Measurements from ENCODE around the gene WNT11. TPM values are rescaled to one million over a fixed set of nuclear protein-coding genes. Genes with fewer than 3 reads are reported as not detected.

The WNT11 gene
- total and polyA plus RNA-seq, 9 donors = 10.1 to 24.8 (median 14.1) TPM

DNA sequence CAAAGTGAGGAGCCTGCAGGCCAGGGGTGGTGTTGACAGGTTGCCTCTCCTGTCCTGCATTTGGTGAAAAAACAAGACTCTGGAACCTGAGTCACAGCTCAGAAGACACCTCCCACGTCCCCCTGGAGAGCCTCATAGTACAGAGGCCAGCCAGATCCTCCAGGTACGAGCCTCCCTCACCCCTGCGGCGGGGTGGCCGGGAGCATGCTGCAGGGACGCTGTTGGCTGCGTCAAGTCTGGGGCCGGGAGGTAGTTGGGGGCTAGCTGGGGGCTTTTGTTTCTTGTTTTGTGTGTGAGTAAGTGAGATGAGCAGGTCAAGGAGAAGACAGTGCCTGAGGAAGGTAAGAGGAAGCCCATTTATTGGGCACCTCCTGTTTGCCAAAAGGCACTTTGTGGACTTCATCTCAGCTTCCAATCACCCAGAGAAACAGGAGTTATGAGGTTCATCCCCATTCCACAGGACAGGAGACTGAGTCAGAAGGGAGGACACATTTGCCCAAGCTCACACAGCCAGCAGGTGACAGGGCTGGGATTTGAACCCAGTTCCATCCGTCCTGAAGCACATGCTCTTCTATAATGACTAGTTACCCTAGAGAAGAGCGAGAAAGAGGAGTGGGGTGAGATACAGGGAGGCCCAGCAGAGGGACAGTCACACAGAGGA, 18.3 kb upstream of the WNT11 start:
- no peak overlapping the region for H3K4me3 ChIP-seq (ENCODE audit: low read length)

DNA sequence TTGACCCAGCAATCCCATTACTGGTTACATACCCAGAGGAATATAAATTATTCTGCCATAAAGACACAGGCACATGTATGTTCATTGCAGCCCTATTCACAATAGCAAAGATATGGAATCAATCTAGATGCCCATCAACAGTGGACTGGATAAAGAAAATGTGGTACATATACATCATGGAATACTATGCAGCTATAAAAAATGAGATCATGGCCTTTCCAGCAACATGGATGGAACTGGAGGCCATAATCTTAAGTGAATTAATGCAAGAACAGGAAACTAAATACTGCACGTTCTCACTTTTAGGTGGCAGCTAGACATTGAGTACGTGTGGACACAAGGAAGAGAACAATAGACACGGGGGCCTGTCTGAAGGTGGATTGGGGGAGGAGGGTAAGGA, 15.1 kb upstream of the WNT11 start:
- H3K4me3 ChIP-seq (ENCODE audit: low read length) = no peak overlapping the region
- H3K27me3 ChIP-seq (ENCODE audit: control insufficient read depth, insufficient read depth, low read length) = peaks cover 9% of the 10 kb centered on the region
- no peaks in the 10 kb centered on the region for H3K36me3 ChIP-seq (ENCODE audit: control insufficient read depth, insufficient read depth, low read length)
- DNase-seq = no peak
- H3K4me1 ChIP-seq (ENCODE audit: control insufficient read depth, insufficient read depth, low read length) = peaks cover 14% of the 10 kb centered on the region
- WGBS (ENCODE audit: insufficient coverage) = 100% methylated on average over 1 of the region's 3 CpGs
- no peak overlapping the region for H3K27ac ChIP-seq (ENCODE audit: low read length)
- H3K9me3 ChIP-seq (replicated peaks; ENCODE audit: control insufficient read depth, low read depth, low read length) = no peaks in the 10 kb centered on the region

More for the DNA sequence above, 18.3 kb upstream of the WNT11 start:
- peaks cover 23% of the 10 kb centered on the region for H3K4me1 ChIP-seq (ENCODE audit: control insufficient read depth, insufficient read depth, low read length)
- H3K36me3 ChIP-seq (ENCODE audit: control insufficient read depth, insufficient read depth, low read length) = no peaks in the 10 kb centered on the region
- peak overlapping the region; percentile 13 for H3K27ac ChIP-seq (ENCODE audit: low read length)
- WGBS (ENCODE audit: insufficient coverage) = 71% methylated on average over 6 of the region's 10 CpGs
- H3K27me3 ChIP-seq (ENCODE audit: control insufficient read depth, insufficient read depth, low read length) = no peaks in the 10 kb centered on the region
- no peaks in the 10 kb centered on the region for H3K9me3 ChIP-seq (replicated peaks; ENCODE audit: control insufficient read depth, low read depth, low read length)
- DNase-seq = no peak

DNA sequence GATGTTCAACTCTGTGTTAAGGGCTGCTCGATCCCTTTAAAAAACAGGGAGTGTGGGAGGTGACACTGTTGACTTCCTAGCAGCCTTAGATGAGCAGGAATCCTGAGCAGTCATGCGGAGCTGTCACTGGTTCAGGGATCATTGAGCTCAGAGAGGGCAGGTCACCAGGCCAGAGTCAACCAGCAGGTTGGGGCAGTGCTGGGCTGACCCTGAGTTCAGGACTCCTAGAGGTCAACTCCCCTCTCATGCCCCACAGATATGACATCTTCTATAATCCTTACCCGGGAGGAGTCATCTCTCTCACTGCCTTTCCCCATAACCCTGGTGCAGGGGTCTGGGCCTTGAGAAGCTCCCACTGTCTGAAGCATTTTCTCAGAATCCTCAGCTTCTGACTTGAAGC, 12.9 kb upstream of the WNT11 start:
- no peak overlapping the region for H3K4me3 ChIP-seq (ENCODE audit: low read length)
- H3K36me3 ChIP-seq (ENCODE audit: control insufficient read depth, insufficient read depth, low read length) = no peaks in the 10 kb centered on the region
- H3K27me3 ChIP-seq (ENCODE audit: control insufficient read depth, insufficient read depth, low read length) = peaks cover 9% of the 10 kb centered on the region
- H3K27ac ChIP-seq (ENCODE audit: low read length) = no peak overlapping the region
- H3K9me3 ChIP-seq (replicated peaks; ENCODE audit: control insufficient read depth, low read depth, low read length) = no peaks in the 10 kb centered on the region
- no peak for DNase-seq
- WGBS (ENCODE audit: insufficient coverage) = 71% methylated on average over 3 of the region's 3 CpGs
- peaks cover 14% of the 10 kb centered on the region for H3K4me1 ChIP-seq (ENCODE audit: control insufficient read depth, insufficient read depth, low read length)

DNA sequence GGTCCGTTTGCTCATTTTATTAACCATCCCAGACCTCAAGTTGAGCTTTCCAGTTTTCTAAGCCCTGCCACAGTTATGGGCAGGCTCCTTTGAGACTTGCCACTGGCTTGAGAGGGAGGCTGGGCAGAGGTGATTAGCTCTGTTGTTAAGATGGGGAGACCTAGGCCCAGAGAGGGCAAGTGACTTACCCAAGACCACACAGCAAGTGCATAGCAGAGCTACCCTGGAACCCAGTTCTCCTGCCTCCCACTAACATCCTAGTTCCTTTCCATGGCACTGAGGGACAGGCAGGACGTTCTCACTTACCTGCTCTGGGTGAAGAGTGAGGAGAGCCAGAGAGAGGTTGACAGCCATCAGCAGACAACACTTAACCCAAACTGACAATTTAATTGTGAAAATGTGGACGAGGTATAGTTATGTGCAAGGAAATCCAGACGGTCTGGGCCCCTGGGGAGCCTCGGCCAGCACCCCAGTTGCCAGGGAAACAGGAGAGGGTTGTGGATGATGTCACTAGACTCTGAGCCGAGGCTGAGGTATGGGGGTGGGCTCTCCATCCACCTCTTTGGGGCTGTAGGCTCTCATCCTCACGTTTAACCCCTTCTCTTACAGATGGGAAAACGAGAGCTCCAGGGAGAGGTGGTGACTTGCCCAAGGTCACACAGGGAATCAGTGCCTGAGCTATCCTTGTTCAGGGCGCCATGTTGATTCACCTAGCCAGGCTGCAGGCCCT, 12.3 kb upstream of the WNT11 start:
- Histone ChIP-seq H3K9me3 (replicated peaks; ENCODE audit: control insufficient read depth, low read depth, low read length) (no peaks in the 10 kb centered on the region), H3K36me3 (ENCODE audit: control insufficient read depth, insufficient read depth, low read length) (no peaks in the 10 kb centered on the region), H3K27ac (ENCODE audit: low read length) (no peak overlapping the region), H3K4me3 (ENCODE audit: low read length) (no peak overlapping the region), H3K27me3 (ENCODE audit: control insufficient read depth, insufficient read depth, low read length) (peaks cover 9% of the 10 kb centered on the region), H3K4me1 (ENCODE audit: control insufficient read depth, insufficient read depth, low read length) (peaks cover 14% of the 10 kb centered on the region)
- 24% methylated on average over 6 of the region's 9 CpGs for WGBS (ENCODE audit: insufficient coverage)
- no peak for DNase-seq

DNA sequence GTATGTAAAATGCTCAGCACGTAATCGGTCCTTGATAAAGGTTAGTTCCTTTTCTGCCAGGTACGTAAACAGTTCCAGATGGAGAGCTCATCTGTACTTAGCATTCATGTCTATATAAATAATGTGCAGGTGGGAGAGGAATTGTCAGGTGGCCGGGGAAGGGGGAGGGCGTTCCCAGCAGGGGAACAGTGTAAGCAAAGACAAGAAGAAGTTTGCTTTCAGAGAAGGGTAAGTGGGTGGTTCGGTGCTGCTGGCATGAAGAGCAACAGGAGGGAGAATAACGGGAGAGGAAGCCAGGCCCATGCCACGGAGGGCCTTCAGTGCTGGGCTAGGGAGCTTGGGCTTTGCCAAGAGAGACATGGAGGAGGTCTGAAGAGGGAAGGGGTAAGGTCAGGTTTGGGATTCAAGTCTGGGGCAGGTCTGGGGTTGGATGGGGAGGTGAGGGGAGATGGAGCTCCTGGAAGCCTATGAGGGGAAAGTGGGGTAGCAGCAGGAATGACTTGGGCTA, 11.4 kb upstream of the WNT11 start:
- no peaks in the 10 kb centered on the region for H3K9me3 ChIP-seq (replicated peaks; ENCODE audit: control insufficient read depth, low read depth, low read length)
- WGBS (ENCODE audit: insufficient coverage) = 33% methylated on average over 5 of the region's 8 CpGs
- peaks cover 17% of the 10 kb centered on the region for H3K27me3 ChIP-seq (ENCODE audit: control insufficient read depth, insufficient read depth, low read length)
- H3K36me3 ChIP-seq (ENCODE audit: control insufficient read depth, insufficient read depth, low read length) = no peaks in the 10 kb centered on the region
- H3K4me3 ChIP-seq (ENCODE audit: low read length) = no peak overlapping the region
- no peak overlapping the region for H3K27ac ChIP-seq (ENCODE audit: low read length)
- peaks cover 14% of the 10 kb centered on the region for H3K4me1 ChIP-seq (ENCODE audit: control insufficient read depth, insufficient read depth, low read length)
- no peak for DNase-seq

DNA sequence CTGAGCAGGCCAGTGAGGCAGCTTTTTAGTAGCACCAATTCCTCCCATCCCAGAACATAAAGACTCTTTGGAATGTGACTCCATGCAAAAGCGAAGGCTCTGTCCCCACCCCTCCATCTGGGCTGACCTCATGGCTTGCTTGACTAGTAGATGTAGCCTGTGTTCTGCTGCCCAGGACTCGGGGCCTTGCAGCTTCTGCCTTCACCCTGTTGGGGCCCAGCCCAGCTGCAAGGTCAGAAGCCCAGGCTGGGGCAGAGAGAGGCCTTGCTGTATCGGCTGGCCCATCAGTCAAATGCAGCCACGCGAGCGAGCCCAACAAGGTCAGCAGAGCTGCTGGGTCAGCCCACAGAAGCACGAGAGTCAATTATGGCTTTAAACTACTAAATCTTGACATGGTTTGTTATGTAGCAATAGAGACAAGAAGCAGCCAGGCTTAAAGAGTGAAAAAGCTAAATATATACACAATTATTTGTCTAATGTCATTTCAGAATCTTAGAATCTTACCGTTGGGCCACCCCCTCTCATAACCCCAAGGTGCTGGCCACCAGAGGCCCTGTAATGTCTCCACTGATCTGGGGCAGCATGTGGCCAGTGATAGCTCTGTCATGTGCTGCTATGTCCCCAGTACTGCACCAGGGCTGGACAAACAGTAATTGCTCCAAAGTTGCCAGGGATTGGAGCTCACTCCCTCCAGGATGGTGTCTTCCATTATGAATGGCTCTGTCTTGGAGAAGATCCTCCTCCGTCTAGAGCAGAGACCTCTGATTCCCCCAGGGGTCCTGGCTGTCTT, 10.4 kb upstream of the WNT11 start:
- H3K27me3 ChIP-seq (ENCODE audit: control insufficient read depth, insufficient read depth, low read length) = peaks cover 27% of the 10 kb centered on the region
- no peak overlapping the region for H3K4me3 ChIP-seq (ENCODE audit: low read length)
- H3K9me3 ChIP-seq (replicated peaks; ENCODE audit: control insufficient read depth, low read depth, low read length) = no peaks in the 10 kb centered on the region
- no peak for DNase-seq
- H3K36me3 ChIP-seq (ENCODE audit: control insufficient read depth, insufficient read depth, low read length) = no peaks in the 10 kb centered on the region
- no peak overlapping the region for H3K27ac ChIP-seq (ENCODE audit: low read length)
- 63% methylated on average over 6 of the region's 9 CpGs for WGBS (ENCODE audit: insufficient coverage)
- H3K4me1 ChIP-seq (ENCODE audit: control insufficient read depth, insufficient read depth, low read length) = peaks cover 14% of the 10 kb centered on the region

DNA sequence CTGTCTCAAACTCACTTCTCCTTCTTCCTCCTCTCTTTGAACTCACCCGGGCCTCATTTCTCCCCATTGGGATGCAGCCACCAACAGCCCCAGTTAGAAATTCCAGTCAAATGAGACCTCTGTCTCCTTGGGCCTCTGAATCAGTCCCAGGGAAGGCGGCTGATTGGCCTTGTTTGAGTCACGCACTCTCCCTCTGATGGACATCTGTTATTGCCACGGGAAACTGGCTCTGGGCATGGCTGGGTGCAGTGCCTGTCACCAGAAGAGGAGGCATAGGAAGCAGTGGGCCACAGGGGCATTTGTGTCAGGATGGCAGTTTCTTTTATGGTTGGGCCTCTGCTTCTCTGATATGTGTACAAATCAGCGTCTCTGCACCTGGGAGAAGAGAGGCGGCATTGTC, 9.6 kb upstream of the WNT11 start:
- DNase-seq = no peak
- WGBS (ENCODE audit: insufficient coverage) = 81% methylated on average over 6 of the region's 6 CpGs
- no peak overlapping the region for H3K27ac ChIP-seq (ENCODE audit: low read length)
- peaks cover 20% of the 10 kb centered on the region for H3K4me1 ChIP-seq (ENCODE audit: control insufficient read depth, insufficient read depth, low read length)
- peaks cover 35% of the 10 kb centered on the region for H3K27me3 ChIP-seq (ENCODE audit: control insufficient read depth, insufficient read depth, low read length)
- H3K36me3 ChIP-seq (ENCODE audit: control insufficient read depth, insufficient read depth, low read length) = no peaks in the 10 kb centered on the region
- H3K9me3 ChIP-seq (replicated peaks; ENCODE audit: control insufficient read depth, low read depth, low read length) = no peaks in the 10 kb centered on the region
- no peak overlapping the region for H3K4me3 ChIP-seq (ENCODE audit: low read length)

DNA sequence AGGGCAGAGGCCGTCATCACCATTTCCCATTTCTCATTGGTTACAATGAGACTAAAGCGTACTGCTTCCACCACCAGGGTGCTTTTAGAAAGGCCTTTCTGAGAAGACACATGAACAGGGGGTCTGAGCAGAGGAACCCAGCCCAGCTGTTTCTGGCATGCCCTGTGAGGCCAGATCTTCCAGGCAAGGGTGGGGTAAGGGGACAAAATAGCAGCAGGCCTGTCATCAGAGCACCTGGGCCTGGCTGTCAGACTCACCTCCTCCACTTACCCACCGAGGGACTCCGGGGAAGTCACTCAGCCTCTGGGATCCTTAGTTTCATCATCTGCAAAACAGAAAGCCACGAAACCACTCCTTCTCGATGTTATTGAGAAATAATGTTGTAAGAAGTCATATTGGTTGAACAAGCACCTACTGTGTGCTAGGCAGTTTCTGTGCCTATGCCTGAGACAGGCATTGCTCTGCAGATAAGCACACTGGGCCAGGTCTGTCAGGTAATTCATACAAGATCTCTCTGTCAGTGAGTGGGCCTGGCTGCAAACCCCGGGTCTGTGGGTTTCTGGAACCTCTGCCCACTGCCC, 8.8 kb upstream of the WNT11 start:
- peaks cover 24% of the 10 kb centered on the region for H3K4me1 ChIP-seq (ENCODE audit: control insufficient read depth, insufficient read depth, low read length)
- no peaks in the 10 kb centered on the region for H3K36me3 ChIP-seq (ENCODE audit: control insufficient read depth, insufficient read depth, low read length)
- WGBS (ENCODE audit: insufficient coverage) = no CpG with 5 or more reads among the region's 7 CpGs
- no peak overlapping the region for H3K4me3 ChIP-seq (ENCODE audit: low read length)
- DNase-seq = no peak
- no peak overlapping the region for H3K27ac ChIP-seq (ENCODE audit: low read length)
- H3K9me3 ChIP-seq (replicated peaks; ENCODE audit: control insufficient read depth, low read depth, low read length) = no peaks in the 10 kb centered on the region
- H3K27me3 ChIP-seq (ENCODE audit: control insufficient read depth, insufficient read depth, low read length) = peaks cover 39% of the 10 kb centered on the region

DNA sequence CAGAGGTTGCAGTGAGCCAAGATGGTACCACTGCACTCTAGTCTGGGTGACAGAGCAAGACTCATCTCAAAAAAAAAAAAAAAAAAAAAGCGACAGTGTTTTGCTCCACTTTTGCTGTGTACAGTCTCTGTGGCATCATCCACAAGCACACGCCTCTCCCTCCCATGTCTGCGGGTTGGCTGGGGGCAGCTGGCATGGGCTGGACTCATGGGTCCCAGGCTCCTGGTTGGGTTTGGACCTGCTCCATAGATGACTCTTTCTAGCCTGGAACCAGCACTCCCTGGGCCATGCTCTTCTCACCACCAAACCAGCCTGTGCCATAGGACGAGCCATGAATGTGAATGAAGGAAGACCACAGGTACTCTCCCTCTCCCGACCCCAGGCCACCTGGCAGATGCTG, 7.9 kb upstream of the WNT11 start:
- no peak overlapping the region for H3K4me3 ChIP-seq (ENCODE audit: low read length)
- WGBS (ENCODE audit: insufficient coverage) = 95% methylated on average over 2 of the region's 5 CpGs
- no peaks in the 10 kb centered on the region for H3K9me3 ChIP-seq (replicated peaks; ENCODE audit: control insufficient read depth, low read depth, low read length)
- H3K4me1 ChIP-seq (ENCODE audit: control insufficient read depth, insufficient read depth, low read length) = peaks cover 29% of the 10 kb centered on the region
- peaks cover 47% of the 10 kb centered on the region for H3K27me3 ChIP-seq (ENCODE audit: control insufficient read depth, insufficient read depth, low read length)
- no peaks in the 10 kb centered on the region for H3K36me3 ChIP-seq (ENCODE audit: control insufficient read depth, insufficient read depth, low read length)
- no peak overlapping the region for H3K27ac ChIP-seq (ENCODE audit: low read length)
- no peak for DNase-seq

Data from muscle of leg (tissue), 11 donors.